Astrocyte (in vitro differentiated cells and primary cell): ENCODE data around the gene PROB1. TPM values are rescaled to one million over a fixed set of nuclear protein-coding genes. Genes with fewer than 3 reads are reported as not detected.
A peak's percentile ranks its signal among the peaks of the same experiment; 100 is the strongest.

Experiments
- DNase-seq: peaks from one replicate; pipeline ENCODE4 v3.0.0-alpha.2; 2010; ENCODE audit warnings: low read depth
- FAIRE-seq: peaks from 2 replicates; lab custom pipeline; 2011; peaks lifted over from hg19 to GRCh38; lab: Jason Lieb, UNC
- H2AFZ ChIP-seq: 2 replicates; pipeline ENCODE4 v1.6.0; 2012; ENCODE audit warnings: low read depth, low read length, inconsistent platforms
- H3K27ac ChIP-seq: 2 replicates; pipeline ENCODE4 v1.5.1; 2011; ENCODE audit warnings: low read depth, low read length, inconsistent platforms
- H3K27me3 ChIP-seq: 2 replicates; pipeline ENCODE4 v1.6.0; 2011; ENCODE audit warnings: low read length, inconsistent platforms; ENCODE audit not compliant: insufficient read depth
- H3K36me3 ChIP-seq: 2 replicates; pipeline ENCODE4 v1.5.1; 2011; ENCODE audit warnings: low read length, inconsistent platforms; ENCODE audit not compliant: insufficient read depth
- H3K4me1 ChIP-seq: 2 replicates; pipeline ENCODE4 v1.5.1; 2011; ENCODE audit warnings: low read length, inconsistent platforms; ENCODE audit not compliant: insufficient read depth
- H3K4me2 ChIP-seq: 2 replicates; pipeline ENCODE4 v1.6.0; 2012; ENCODE audit warnings: low read length, inconsistent platforms
- H3K4me3 ChIP-seq: 2 replicates; pipeline ENCODE4 v1.5.1; 2011; ENCODE audit warnings: low read depth, mild to moderate bottlenecking, low read length, inconsistent platforms; ENCODE audit not compliant: insufficient read depth
- H3K79me2 ChIP-seq: 2 replicates; pipeline ENCODE4 v1.6.0; 2012; ENCODE audit warnings: mild to moderate bottlenecking, low read length, inconsistent platforms; ENCODE audit not compliant: insufficient read depth
- H3K9ac ChIP-seq: 2 replicates; pipeline ENCODE4 v1.6.0; 2012; ENCODE audit warnings: mild to moderate bottlenecking, low read length, inconsistent platforms
- H3K9me3 ChIP-seq: 2 replicates; pipeline ENCODE4 v1.5.1; 2012; ENCODE audit warnings: low read depth, mild to moderate bottlenecking, low read length, inconsistent platforms; ENCODE audit not compliant: insufficient read depth
- H4K20me1 ChIP-seq: 2 replicates; pipeline ENCODE4 v1.6.0; 2012; ENCODE audit warnings: low read length, inconsistent platforms; ENCODE audit not compliant: insufficient read depth
- H3K27ac Mint-ChIP-seq: one replicate; pipeline ENCODE4 v1.8.0; 2021; ENCODE audit warnings: mild to moderate bottlenecking, mixed read lengths; ENCODE audit not compliant: unreplicated experiment
- H3K27me3 Mint-ChIP-seq: one replicate; pipeline ENCODE4 v1.8.0; 2021; ENCODE audit warnings: low read depth, mixed read lengths; ENCODE audit not compliant: unreplicated experiment
- H3K36me3 Mint-ChIP-seq: one replicate; pipeline ENCODE4 v1.8.0; 2021; ENCODE audit warnings: low read depth, mixed read lengths; ENCODE audit not compliant: unreplicated experiment
- H3K4me1 Mint-ChIP-seq: one replicate; pipeline ENCODE4 v1.8.0; 2021; ENCODE audit warnings: low read depth, mixed read lengths; ENCODE audit not compliant: unreplicated experiment
- H3K4me3 Mint-ChIP-seq: one replicate; pipeline ENCODE4 v1.8.0; 2021; ENCODE audit warnings: mild to moderate bottlenecking, moderate library complexity, mixed read lengths; ENCODE audit not compliant: unreplicated experiment
- H3K9me3 Mint-ChIP-seq: one replicate; pipeline ENCODE4 v1.8.0; 2021; ENCODE audit warnings: mild to moderate bottlenecking, mixed read lengths; ENCODE audit not compliant: unreplicated experiment
- CTCF ChIP-seq: IDR thresholded peaks from 2 replicates; pipeline ENCODE4 v1.5.1; 2011; ENCODE audit warnings: low read depth, mild to moderate bottlenecking, inconsistent platforms, low read length, moderate library complexity; ENCODE audit not compliant: insufficient read depth
- EZH2 ChIP-seq: IDR thresholded peaks from 2 replicates; pipeline ENCODE4 v1.6.1; 2012; ENCODE audit warnings: mild to moderate bottlenecking, low read length, inconsistent platforms; ENCODE audit not compliant: insufficient read depth
- total RNA-seq: library from RNA; stranded (reverse); gene quantifications from 2 replicates; pipeline ENCODE4 v1.2.1, GENCODE V29; 2021

PROB1 gene
- total RNA-seq, 1 donor from 2014 or later: 0.59 TPM

- H3K4me1 Mint-ChIP-seq: peaks cover 10% of the 10 kb centered on the region
- H3K9me3 Mint-ChIP-seq: no peaks in the 10 kb centered on the region
- Histone ChIP-seq H3K4me1 (peaks cover 8% of the 10 kb centered on the region), H3K27ac (no peak overlapping the region), H3K27me3 (no peaks in the 10 kb centered on the region), H3K4me2 (no peak overlapping the region), H3K4me3 (no peak overlapping the region), H3K36me3 (peaks cover 4% of the 10 kb centered on the region), H3K9ac (no peak overlapping the region), H4K20me1 (no peaks in the 10 kb centered on the region), H2AFZ (no peak overlapping the region), H3K79me2 (no peaks in the 10 kb centered on the region), H3K9me3 (no peaks in the 10 kb centered on the region)
- H3K27ac Mint-ChIP-seq: no peak overlapping the region
- DNase-seq (no peak), FAIRE-seq (no peak)
- H3K27me3 Mint-ChIP-seq: no peaks in the 10 kb centered on the region
- no peak overlapping the region for H3K4me3 Mint-ChIP-seq
- peaks cover 7% of the 10 kb centered on the region for H3K36me3 Mint-ChIP-seq
- no peak for TF ChIP-seq EZH2
- no peak for TF ChIP-seq CTCF
Measured at GRCh38 chr5:139425497-139425896, 30.6 kb upstream of the PROB1 start.

- H3K4me3 Mint-ChIP-seq: no peak overlapping the region
- Histone ChIP-seq H3K9me3 (no peaks in the 10 kb centered on the region), H4K20me1 (no peaks in the 10 kb centered on the region), H3K9ac (no peak overlapping the region), H3K36me3 (peaks cover 11% of the 10 kb centered on the region), H3K27ac (no peak overlapping the region), H3K27me3 (no peaks in the 10 kb centered on the region), H3K4me2 (no peak overlapping the region), H3K4me3 (no peak overlapping the region), H3K79me2 (no peaks in the 10 kb centered on the region), H2AFZ (no peak overlapping the region), H3K4me1 (peaks cover 8% of the 10 kb centered on the region)
- no peak overlapping the region for H3K27ac Mint-ChIP-seq
- peak; percentile 98 for TF ChIP-seq CTCF
- no peak for TF ChIP-seq EZH2
- H3K27me3 Mint-ChIP-seq: no peaks in the 10 kb centered on the region
- DNase-seq: peak; percentile 44
- H3K4me1 Mint-ChIP-seq: peaks cover 10% of the 10 kb centered on the region
- H3K9me3 Mint-ChIP-seq: no peaks in the 10 kb centered on the region
- FAIRE-seq: peak; percentile 77
- H3K36me3 Mint-ChIP-seq: peaks cover 12% of the 10 kb centered on the region
Measured at GRCh38 chr5:139422307-139422893, 27.5 kb upstream of the PROB1 start.
